Left ventricle myocardium inferior (tissue), 1 donor: ENCODE measurements around the gene CDH20. TPM values are rescaled to one million over a fixed set of nuclear protein-coding genes. Genes with fewer than 3 reads are reported as not detected.

Experiments used
- DNase-seq: peaks from one replicate; pipeline ENCODE4 v3.0.0-alpha.2; 2020
- H3K27ac ChIP-seq: fragments of 200-600 bp; replicated peaks from 2 replicates; pipeline ENCODE4 v1.8.0; 2021
- H3K27me3 ChIP-seq: fragments of 200-600 bp; 2 replicates; pipeline ENCODE4 v1.8.0; 2021; ENCODE audit warnings: low read depth
- H3K36me3 ChIP-seq: fragments of 200-600 bp; 2 replicates; pipeline ENCODE4 v1.8.0; 2021
- H3K4me1 ChIP-seq: fragments of 200-600 bp; 2 replicates; pipeline ENCODE4 v1.8.0; 2021
- H3K4me3 ChIP-seq: fragments of 200-600 bp; 2 replicates; pipeline ENCODE4 v1.8.0; 2021; ENCODE audit warnings: mild to moderate bottlenecking, moderate library complexity
- H3K9me3 ChIP-seq: fragments of 200-600 bp; replicated peaks from 2 replicates; pipeline ENCODE4 v1.8.0; 2021
- CTCF ChIP-seq: fragments of 200-600 bp; IDR thresholded peaks from 2 replicates; pipeline ENCODE4 v1.8.0; 2021; ENCODE audit warnings: antibody characterized with exemption, mild to moderate bottlenecking, borderline replicate concordance
- intact Hi-C: fragments of 100-400 bp; cut with micrococcal nuclease; formaldehyde crosslinking; loops from one replicate; pipeline ENCODE4 v1.11.0; 2022
- total RNA-seq: library from RNA; stranded (reverse); fragmentation: NEBNext Ultra II Directional; extraction: Animal tissue kit (Norgen Biotek cat#: 25700); gene quantifications from one replicate; pipeline ENCODE4 v1.2.1, GENCODE V29; 2021
- donor health status: DM: no; HTN: yes; CAD: no; lungs with severe emphysema.

The CDH20 gene
- total RNA-seq, 1 donor from 2014 or later = not detected

GRCh38 chr18:61554117-61554776 is 221.0 kb downstream of the CDH20 start:
- no peaks in the 10 kb centered on the region for H3K27me3 ChIP-seq
- H3K27ac ChIP-seq = no peak overlapping the region
- peaks cover 4% of the 10 kb centered on the region for H3K9me3 ChIP-seq
- no peaks in the 10 kb centered on the region for H3K36me3 ChIP-seq
- TF ChIP-seq CTCF = no peak
- peaks cover 3% of the 10 kb centered on the region for H3K4me1 ChIP-seq
- no peak for DNase-seq
- intact Hi-C loops = no loop called here
- H3K4me3 ChIP-seq = peak overlapping the region; percentile 48

- no peak for DNase-seq
- H3K4me3 ChIP-seq = no peak overlapping the region
- intact Hi-C loops = no loop called here
- H3K9me3 ChIP-seq = peaks cover 4% of the 10 kb centered on the region
- H3K27me3 ChIP-seq = no peaks in the 10 kb centered on the region
- no peak for TF ChIP-seq CTCF
- no peaks in the 10 kb centered on the region for H3K36me3 ChIP-seq
- no peak overlapping the region for H3K27ac ChIP-seq
- peaks cover 3% of the 10 kb centered on the region for H3K4me1 ChIP-seq
These were observed 221.7 kb downstream of the CDH20 start for GRCh38 chr18:61554946-61555361.

GRCh38 chr18:61556316-61556715 is 223.1 kb downstream of the CDH20 start:
- Histone ChIP-seq H3K27me3 (no peaks in the 10 kb centered on the region), H3K4me1 (peaks cover 3% of the 10 kb centered on the region), H3K36me3 (no peaks in the 10 kb centered on the region), H3K4me3 (no peak overlapping the region), H3K27ac (no peak overlapping the region), H3K9me3 (peaks cover 4% of the 10 kb centered on the region)
- TF ChIP-seq CTCF = no peak
- intact Hi-C loops = no loop called here
- DNase-seq = no peak

- intact Hi-C loops = no loop called here
- no peak for TF ChIP-seq CTCF
- DNase-seq = no peak
- Histone ChIP-seq H3K9me3 (peaks cover 4% of the 10 kb centered on the region), H3K36me3 (no peaks in the 10 kb centered on the region), H3K27ac (no peak overlapping the region), H3K4me3 (no peak overlapping the region), H3K27me3 (no peaks in the 10 kb centered on the region), H3K4me1 (peaks cover under 1% of the 10 kb centered on the region)
These were observed 223.6 kb downstream of the CDH20 start for GRCh38 chr18:61556862-61557261.

GRCh38 chr18:61569176-61569892 is 236.1 kb downstream of the CDH20 start:
- H3K36me3 ChIP-seq = no peaks in the 10 kb centered on the region
- intact Hi-C loops = no loop called here
- peaks cover 13% of the 10 kb centered on the region for H3K9me3 ChIP-seq
- peaks cover 16% of the 10 kb centered on the region for H3K4me1 ChIP-seq
- H3K27ac ChIP-seq = peak overlapping the region; percentile 88
- H3K4me3 ChIP-seq = peak overlapping the region; percentile 5
- no peak for TF ChIP-seq CTCF
- H3K27me3 ChIP-seq = no peaks in the 10 kb centered on the region
- DNase-seq = peak; percentile 51
